Measurements from ENCODE around the gene POU2AF2.
"Not testable (repeated sequence)": the region's sequence is repeated elsewhere in the genome, so short reads cannot be mapped to it uniquely, and the experiment has no call there.

POU2AF2 gene

GRCh38 chr11:111259896-111260295 is 14.4 kb downstream of the POU2AF2 start:
- Histone ChIP-seq H3K4me1 (ENCODE audit: control insufficient read depth, low read depth, low read length) (no peaks in the 10 kb centered on the region), H3K36me3 (ENCODE audit: control insufficient read depth, low read depth, low read length) (no peaks in the 10 kb centered on the region), H3K9me3 (ENCODE audit: control insufficient read depth, low read depth, low read length) (no peaks in the 10 kb centered on the region), H3K4me3 (ENCODE audit: low read length) (no peak overlapping the region), H3K27me3 (ENCODE audit: control insufficient read depth, insufficient read depth, low read length) (no peaks in the 10 kb centered on the region), H3K27ac (ENCODE audit: low read length) (no peak overlapping the region), H3K9ac (ENCODE audit: low read length) (no peak overlapping the region)

- Histone ChIP-seq H3K27me3 (ENCODE audit: control insufficient read depth, insufficient read depth, low read length) (no peaks in the 10 kb centered on the region), H3K27ac (ENCODE audit: low read length) (no peak overlapping the region), H3K9ac (ENCODE audit: low read length) (no peak overlapping the region), H3K4me3 (ENCODE audit: low read length) (no peak overlapping the region), H3K4me1 (ENCODE audit: control insufficient read depth, low read depth, low read length) (no peaks in the 10 kb centered on the region), H3K9me3 (ENCODE audit: control insufficient read depth, low read depth, low read length) (no peaks in the 10 kb centered on the region), H3K36me3 (ENCODE audit: control insufficient read depth, low read depth, low read length) (no peaks in the 10 kb centered on the region)
Measured at GRCh38 chr11:111260811-111261210, 15.3 kb downstream of the POU2AF2 start.

DNA sequence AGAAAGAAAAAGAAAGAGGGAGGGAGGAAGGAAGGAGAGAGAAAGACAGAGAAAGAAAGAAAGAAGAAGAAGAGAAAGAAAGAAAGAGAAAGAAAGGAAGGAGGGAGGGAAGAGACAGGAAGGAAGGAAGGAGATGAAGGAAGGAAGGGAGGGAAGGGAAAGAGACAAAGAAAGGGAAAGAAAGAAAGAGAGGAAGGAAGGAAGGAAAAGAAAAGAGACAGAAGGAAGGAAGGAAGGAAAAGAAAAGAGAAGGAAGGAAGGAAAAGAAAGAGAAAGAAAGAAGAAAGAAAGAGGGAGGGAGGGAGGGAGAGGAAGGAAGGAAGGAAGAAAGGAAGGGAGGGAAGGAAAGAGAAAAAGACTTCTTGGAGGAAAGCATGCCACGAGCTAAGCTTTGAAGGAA is 19.1 kb downstream of the POU2AF2 start:
- H3K27ac ChIP-seq (ENCODE audit: low read length) = no peak overlapping the region
- no peak overlapping the region for H3K9ac ChIP-seq (ENCODE audit: low read length)
- no peak overlapping the region for H3K4me3 ChIP-seq (ENCODE audit: low read length)
- H3K36me3 ChIP-seq (ENCODE audit: control insufficient read depth, low read depth, low read length) = no peaks in the 10 kb centered on the region
- no peaks in the 10 kb centered on the region for H3K4me1 ChIP-seq (ENCODE audit: control insufficient read depth, low read depth, low read length)
- no peaks in the 10 kb centered on the region for H3K9me3 ChIP-seq (ENCODE audit: control insufficient read depth, low read depth, low read length)
- no peaks in the 10 kb centered on the region for H3K27me3 ChIP-seq (ENCODE audit: control insufficient read depth, insufficient read depth, low read length)

DNA sequence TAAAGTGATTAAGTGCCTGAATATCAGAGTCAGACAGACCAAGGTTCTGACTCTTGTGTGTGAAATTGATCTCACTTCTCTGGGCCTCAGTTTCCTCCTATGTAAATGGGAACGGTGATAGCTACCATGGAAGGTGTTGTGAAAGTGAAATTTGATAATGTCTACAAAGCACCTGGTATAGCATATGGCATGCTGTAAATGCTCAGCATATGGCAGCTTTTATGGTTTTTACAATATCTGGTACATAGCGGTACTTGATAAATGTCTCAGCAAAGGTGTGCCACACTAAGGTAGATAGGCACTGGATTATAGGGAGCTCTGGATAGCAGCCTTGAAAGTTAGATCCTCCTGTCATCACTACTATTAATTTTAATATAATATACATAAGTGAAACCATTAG is 19.9 kb downstream of the POU2AF2 start:
- H3K27ac ChIP-seq (ENCODE audit: low read length) = no peak overlapping the region
- no peak overlapping the region for H3K4me3 ChIP-seq (ENCODE audit: low read length)
- H3K4me1 ChIP-seq (ENCODE audit: control insufficient read depth, low read depth, low read length) = no peaks in the 10 kb centered on the region
- no peaks in the 10 kb centered on the region for H3K9me3 ChIP-seq (ENCODE audit: control insufficient read depth, low read depth, low read length)
- no peaks in the 10 kb centered on the region for H3K27me3 ChIP-seq (ENCODE audit: control insufficient read depth, insufficient read depth, low read length)
- H3K36me3 ChIP-seq (ENCODE audit: control insufficient read depth, low read depth, low read length) = no peaks in the 10 kb centered on the region
- H3K9ac ChIP-seq (ENCODE audit: low read length) = no peak overlapping the region

DNA sequence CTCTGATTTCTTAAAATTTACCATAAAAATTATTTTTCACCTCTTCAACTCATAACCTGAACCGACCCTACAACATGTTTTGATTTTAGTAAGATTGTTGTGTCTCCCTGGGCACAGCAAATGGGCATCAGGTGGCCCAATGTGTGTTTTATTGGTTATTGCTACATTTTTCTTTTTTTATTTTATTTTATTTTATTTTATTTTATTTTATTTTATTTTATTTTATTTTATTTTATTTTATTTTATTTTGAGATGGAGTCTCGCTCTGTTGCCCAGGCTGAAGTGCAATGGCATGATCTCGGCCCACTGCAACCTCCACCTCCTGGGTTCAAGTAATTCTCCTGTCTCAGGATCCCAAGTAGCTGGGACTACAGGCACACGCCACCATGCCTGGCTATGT is 22.8 kb downstream of the POU2AF2 start:
- not testable (repeated sequence) for H3K27me3 ChIP-seq (ENCODE audit: control insufficient read depth, insufficient read depth, low read length)

DNA sequence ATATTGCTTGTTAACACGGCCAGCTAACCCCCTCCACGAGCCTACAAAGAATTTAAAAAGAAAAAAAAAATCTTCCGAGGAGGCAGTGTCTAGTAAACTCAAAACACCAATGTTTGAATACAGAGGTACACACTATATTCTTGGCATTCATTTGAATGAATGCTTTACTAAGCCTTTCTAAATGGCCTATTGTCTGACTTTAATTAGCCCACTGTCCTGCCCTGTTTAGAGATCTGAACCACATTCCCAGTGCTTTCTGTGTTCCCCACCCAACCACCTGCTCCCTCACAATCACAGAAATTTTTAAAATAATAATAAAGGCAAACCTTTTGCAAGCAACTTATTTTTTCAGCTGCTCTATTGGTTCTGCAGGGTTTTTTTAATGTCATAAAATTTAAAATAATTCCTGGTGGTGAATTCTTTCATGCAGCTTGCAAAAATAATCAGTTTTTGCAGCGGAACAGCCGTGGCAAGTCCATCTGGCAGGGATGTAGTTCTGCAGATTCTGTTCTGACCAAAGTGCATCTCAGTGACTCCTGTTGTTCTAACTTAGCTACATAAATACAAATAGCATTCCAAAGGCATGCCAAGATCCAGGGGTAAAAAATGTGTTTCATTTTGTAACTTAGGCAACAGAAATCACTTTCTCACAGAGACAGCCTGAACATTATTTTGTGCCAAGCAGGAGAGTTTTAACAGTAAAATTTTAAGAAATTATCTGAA is 23.8 kb downstream of the POU2AF2 start:
- Histone ChIP-seq H3K4me1 (ENCODE audit: control insufficient read depth, low read depth, low read length) (no peaks in the 10 kb centered on the region), H3K4me3 (ENCODE audit: low read length) (no peak overlapping the region), H3K27ac (ENCODE audit: low read length) (no peak overlapping the region), H3K9ac (ENCODE audit: low read length) (no peak overlapping the region), H3K36me3 (ENCODE audit: control insufficient read depth, low read depth, low read length) (no peaks in the 10 kb centered on the region), H3K9me3 (ENCODE audit: control insufficient read depth, low read depth, low read length) (no peaks in the 10 kb centered on the region), H3K27me3 (ENCODE audit: control insufficient read depth, insufficient read depth, low read length) (no peaks in the 10 kb centered on the region)

More for the DNA sequence above, 22.8 kb downstream of the POU2AF2 start:
- not testable (repeated sequence) for H3K9ac ChIP-seq (ENCODE audit: low read length); H3K9me3 ChIP-seq (ENCODE audit: control insufficient read depth, low read depth, low read length); H3K27ac ChIP-seq (ENCODE audit: low read length); H3K4me3 ChIP-seq (ENCODE audit: low read length); H3K4me1 ChIP-seq (ENCODE audit: control insufficient read depth, low read depth, low read length); H3K36me3 ChIP-seq (ENCODE audit: control insufficient read depth, low read depth, low read length)

DNA sequence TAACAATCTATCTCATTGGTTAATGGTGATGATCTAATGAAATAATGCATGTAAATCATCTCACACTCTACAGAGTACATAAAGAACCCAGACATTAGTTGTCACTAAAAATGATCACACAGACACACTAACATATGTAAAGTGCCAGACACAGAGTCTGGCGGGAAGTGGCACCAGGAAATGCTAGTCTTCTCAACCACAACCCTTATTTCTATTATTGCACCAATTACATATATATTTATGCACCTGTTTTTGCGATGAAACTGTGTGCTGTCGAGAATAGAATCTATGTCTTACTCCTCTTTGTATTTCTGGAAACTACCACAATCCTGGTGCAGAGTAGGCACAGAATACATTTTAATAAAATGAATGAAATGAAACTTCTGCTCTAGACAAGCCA is 26.9 kb downstream of the POU2AF2 start:
- Histone ChIP-seq H3K4me1 (ENCODE audit: control insufficient read depth, low read depth, low read length) (no peaks in the 10 kb centered on the region), H3K9ac (ENCODE audit: low read length) (no peak overlapping the region), H3K27ac (ENCODE audit: low read length) (no peak overlapping the region), H3K36me3 (ENCODE audit: control insufficient read depth, low read depth, low read length) (no peaks in the 10 kb centered on the region), H3K27me3 (ENCODE audit: control insufficient read depth, insufficient read depth, low read length) (no peaks in the 10 kb centered on the region), H3K9me3 (ENCODE audit: control insufficient read depth, low read depth, low read length) (no peaks in the 10 kb centered on the region), H3K4me3 (ENCODE audit: low read length) (no peak overlapping the region)

- no peak overlapping the region for H3K4me3 ChIP-seq (ENCODE audit: low read length)
- no peaks in the 10 kb centered on the region for H3K9me3 ChIP-seq (ENCODE audit: control insufficient read depth, low read depth, low read length)
- no peaks in the 10 kb centered on the region for H3K27me3 ChIP-seq (ENCODE audit: control insufficient read depth, insufficient read depth, low read length)
- no peaks in the 10 kb centered on the region for H3K4me1 ChIP-seq (ENCODE audit: control insufficient read depth, low read depth, low read length)
- H3K27ac ChIP-seq (ENCODE audit: low read length) = no peak overlapping the region
- H3K9ac ChIP-seq (ENCODE audit: low read length) = no peak overlapping the region
- H3K36me3 ChIP-seq (ENCODE audit: control insufficient read depth, low read depth, low read length) = no peaks in the 10 kb centered on the region
Measured at GRCh38 chr11:111282562-111283075, 37.1 kb downstream of the POU2AF2 start.

GRCh38 chr11:111283945-111284481 is 38.5 kb downstream of the POU2AF2 start:
- H3K4me1 ChIP-seq (ENCODE audit: control insufficient read depth, low read depth, low read length) = no peaks in the 10 kb centered on the region
- H3K36me3 ChIP-seq (ENCODE audit: control insufficient read depth, low read depth, low read length) = no peaks in the 10 kb centered on the region
- H3K9me3 ChIP-seq (ENCODE audit: control insufficient read depth, low read depth, low read length) = no peaks in the 10 kb centered on the region
- no peak overlapping the region for H3K9ac ChIP-seq (ENCODE audit: low read length)
- H3K27me3 ChIP-seq (ENCODE audit: control insufficient read depth, insufficient read depth, low read length) = no peaks in the 10 kb centered on the region
- no peak overlapping the region for H3K27ac ChIP-seq (ENCODE audit: low read length)
- no peak overlapping the region for H3K4me3 ChIP-seq (ENCODE audit: low read length)

GRCh38 chr11:111285189-111286091 is 39.9 kb downstream of the POU2AF2 start:
- H3K36me3 ChIP-seq (ENCODE audit: control insufficient read depth, low read depth, low read length) = no peaks in the 10 kb centered on the region
- H3K27me3 ChIP-seq (ENCODE audit: control insufficient read depth, insufficient read depth, low read length) = no peaks in the 10 kb centered on the region
- no peak overlapping the region for H3K27ac ChIP-seq (ENCODE audit: low read length)
- no peak overlapping the region for H3K4me3 ChIP-seq (ENCODE audit: low read length)
- no peaks in the 10 kb centered on the region for H3K9me3 ChIP-seq (ENCODE audit: control insufficient read depth, low read depth, low read length)
- H3K4me1 ChIP-seq (ENCODE audit: control insufficient read depth, low read depth, low read length) = no peaks in the 10 kb centered on the region
- no peak overlapping the region for H3K9ac ChIP-seq (ENCODE audit: low read length)

GRCh38 chr11:111291764-111292163 is 46.2 kb downstream of the POU2AF2 start:
- H3K4me3 ChIP-seq (ENCODE audit: low read length) = no peak overlapping the region
- no peaks in the 10 kb centered on the region for H3K4me1 ChIP-seq (ENCODE audit: control insufficient read depth, low read depth, low read length)
- H3K27ac ChIP-seq (ENCODE audit: low read length) = no peak overlapping the region
- peaks cover 2% of the 10 kb centered on the region for H3K27me3 ChIP-seq (ENCODE audit: control insufficient read depth, insufficient read depth, low read length)
- no peaks in the 10 kb centered on the region for H3K9me3 ChIP-seq (ENCODE audit: control insufficient read depth, low read depth, low read length)
- no peak overlapping the region for H3K9ac ChIP-seq (ENCODE audit: low read length)
- H3K36me3 ChIP-seq (ENCODE audit: control insufficient read depth, low read depth, low read length) = no peaks in the 10 kb centered on the region
